Muscle of arm (tissue), 12 donors: Measurements from ENCODE around the gene ZBTB11. TPM values are rescaled to one million over a fixed set of nuclear protein-coding genes. Genes with fewer than 3 reads are reported as not detected.
"Not testable (repeated sequence)": the region's sequence is repeated elsewhere in the genome, so short reads cannot be mapped to it uniquely, and the experiment has no call there.

Experiments used
- DNase-seq: peaks from one replicate; pipeline ENCODE4 v3.0.0-alpha.2; 2013
- polyA plus RNA-seq, 12 donors: library from polyadenylated mRNA; unstranded; fragments of 120-200 nt; gene quantifications; one replicate each; pipeline ENCODE4 v1.2.1, GENCODE V29; 2013; ENCODE audit not compliant: insufficient read length in 12 of 12

ZBTB11 gene
- polyA plus RNA-seq, 12 donors: 12.7 to 21.4 (median 16.9) TPM; not detected in 1

DNA sequence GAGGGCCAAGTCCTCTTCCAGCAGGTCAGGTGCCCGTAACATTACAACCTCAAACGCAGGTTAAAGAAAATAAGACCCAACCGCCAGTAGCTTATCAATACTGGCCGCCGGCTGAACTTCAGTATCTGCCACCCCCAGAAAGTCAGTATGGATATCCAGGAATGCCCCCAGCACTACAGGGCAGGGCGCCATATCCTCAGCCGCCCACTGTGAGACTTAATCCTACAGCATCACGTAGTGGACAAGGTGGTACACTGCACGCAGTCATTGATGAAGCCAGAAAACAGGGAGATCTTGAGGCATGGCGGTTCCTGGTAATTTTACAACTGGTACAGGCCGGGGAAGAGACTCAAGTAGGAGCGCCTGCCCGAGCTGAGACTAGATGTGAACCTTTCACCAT is 16.6 kb upstream of the ZBTB11 start:
- not testable (repeated sequence) for DNase-seq

DNA sequence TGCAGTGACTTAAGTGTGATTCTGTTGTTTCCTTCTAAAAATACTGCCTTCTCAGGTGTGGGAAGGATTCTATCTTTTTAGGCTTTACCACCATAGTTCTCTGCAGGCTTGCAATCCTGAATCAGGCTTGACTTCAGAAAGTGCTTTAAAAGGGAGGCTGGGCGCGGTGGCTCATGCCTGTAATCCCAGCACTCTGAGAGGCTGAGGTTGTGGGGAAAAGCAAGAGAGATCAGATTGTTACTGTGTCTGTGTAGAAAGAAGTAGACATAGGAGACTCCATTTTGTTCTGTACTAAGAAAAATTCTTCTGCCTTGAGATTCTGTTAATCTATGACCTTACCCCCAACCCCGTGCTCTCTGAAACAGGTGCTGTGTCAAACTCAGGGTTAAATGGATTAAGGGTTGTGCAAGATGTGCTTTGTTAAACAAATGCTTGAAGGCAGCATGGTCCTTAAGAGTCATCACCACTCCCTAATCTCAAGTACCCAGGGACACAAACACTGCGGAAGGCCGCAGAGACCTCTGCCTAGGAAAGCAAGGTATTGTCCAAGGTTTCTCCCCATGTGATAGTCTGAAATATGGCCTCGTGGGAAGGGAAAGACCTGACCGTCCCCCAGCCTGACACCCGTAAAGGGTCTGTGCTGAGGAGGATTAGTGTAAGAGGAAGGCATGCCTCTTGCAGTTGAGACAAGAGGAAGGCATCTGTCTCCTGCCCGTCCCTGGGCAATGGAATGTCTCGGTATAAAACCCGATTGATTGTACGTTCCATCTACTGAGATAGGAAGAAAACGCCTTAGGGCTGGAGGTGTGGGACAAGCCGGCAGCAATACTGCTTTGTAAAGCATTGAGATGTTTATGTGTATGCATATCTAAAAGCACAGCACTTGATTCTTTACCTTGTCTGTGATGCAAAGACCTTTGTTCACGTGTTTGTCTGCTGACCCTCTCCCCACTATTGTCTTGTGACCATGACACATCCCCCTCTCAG is 15.0 kb upstream of the ZBTB11 start:
- DNase-seq: not testable (repeated sequence)

DNA sequence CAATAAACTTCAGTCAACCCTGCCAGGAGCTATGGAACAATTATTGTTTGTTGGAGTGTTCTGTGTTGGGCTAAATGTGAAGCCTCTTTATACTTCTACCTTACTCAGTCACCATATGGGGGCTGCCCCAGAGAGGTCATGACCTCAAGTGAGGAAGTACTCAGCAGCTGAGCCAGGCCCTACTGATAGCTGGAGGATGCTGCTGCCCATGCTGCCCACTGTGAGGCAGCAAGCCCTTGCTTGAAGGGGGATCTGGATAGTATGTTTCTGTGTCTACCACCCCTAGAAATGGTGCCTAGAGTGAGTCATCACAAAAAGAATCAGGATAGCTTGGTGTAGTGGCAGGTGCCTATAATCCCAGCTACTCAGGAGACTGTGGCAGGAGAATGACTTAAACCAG is 14.0 kb upstream of the ZBTB11 start:
- DNase-seq: no peak

DNA sequence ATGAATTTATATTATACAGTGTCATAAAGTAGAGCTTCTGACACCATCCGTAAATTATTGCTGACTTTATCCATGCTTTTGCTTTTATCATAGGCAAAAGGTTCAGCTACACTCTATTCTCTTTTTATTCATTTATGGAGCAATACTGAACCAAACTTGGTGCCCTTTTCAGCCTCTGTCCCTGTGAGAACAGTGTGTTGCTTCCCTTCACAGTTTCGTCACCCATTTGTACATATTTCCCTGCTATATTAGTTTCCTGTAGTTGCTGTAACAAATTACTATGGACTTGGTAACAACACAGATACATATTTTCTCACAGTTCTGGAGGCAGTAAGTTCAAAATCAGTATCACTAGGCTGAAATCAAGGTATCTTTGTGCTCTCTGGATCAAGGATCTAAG is 12.4 kb upstream of the ZBTB11 start:
- no peak for DNase-seq

DNA sequence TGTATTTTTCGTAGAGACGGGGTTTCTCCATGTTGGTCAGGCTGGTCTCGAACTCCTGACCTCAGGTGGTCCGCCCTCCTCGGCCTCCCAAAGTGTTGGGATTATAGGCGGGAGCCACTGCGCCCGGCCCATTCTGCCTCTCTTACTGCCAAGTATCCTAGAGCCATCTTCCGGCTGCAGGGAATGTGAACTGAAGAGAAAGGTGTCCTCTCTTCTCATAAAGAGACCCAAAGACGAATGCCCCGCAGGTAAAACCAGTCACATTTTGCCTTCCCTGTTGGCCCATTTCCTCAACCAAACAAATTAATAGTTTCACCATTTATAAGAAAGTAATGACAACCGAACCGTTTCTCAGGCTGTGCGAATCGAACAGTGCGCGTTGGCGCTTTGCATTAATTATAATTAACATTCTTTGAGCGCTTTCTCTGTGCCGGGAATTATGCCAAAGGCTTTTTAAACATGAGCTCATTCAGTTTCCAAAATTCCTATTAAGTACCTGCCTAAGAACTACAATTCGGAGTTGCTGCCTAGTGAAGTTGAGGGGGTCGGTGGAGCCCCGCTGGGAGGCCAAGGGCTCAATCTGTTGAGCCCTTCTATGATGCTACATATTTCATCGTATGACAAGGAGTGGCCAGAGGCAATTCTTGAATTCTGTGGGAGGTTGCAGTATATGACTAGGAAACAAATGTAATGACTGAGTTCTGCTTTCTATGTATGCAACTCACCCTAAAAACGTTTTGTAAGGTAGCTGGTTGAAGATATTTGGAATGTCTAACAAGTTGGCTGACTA is 10.4 kb upstream of the ZBTB11 start:
- no peak for DNase-seq

DNA sequence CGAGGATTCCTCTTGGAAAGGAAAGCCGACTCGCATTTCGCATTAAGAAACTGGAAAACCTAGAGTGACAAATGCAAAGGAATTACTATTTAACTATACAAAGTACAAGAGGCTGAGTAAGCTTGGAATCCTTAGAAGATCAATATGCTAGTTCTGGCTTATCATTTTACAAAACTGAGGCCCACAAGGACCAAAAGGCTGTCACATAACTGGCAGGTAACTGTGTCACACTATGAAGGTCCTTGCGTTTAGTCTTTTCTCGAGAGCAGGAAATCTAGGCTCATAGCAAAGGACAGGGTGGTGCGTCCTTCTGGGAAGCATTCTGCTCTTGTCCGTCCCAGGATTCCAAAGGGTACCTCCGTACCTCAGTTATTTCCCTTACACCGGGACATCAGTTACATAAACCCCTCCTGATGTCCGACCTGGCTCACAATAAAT is 9.0 kb upstream of the ZBTB11 start:
- DNase-seq: no peak

DNA sequence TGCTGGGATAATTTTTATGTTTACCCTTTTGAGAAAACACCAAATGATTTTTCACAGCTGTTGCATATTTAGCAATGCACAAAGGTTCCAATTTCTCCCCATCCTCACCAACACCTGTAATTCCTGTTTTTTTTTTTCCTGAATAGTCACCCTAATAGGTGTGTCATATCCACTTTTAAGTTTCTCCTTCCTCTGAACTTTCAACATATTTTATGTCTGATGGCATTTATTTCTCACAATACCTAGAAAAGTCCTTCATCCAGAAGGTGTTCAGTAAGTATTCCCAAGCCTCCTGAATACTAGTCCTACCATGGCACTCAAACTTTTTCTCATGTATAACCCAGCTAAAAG is 8.1 kb upstream of the ZBTB11 start:
- no peak for DNase-seq

DNA sequence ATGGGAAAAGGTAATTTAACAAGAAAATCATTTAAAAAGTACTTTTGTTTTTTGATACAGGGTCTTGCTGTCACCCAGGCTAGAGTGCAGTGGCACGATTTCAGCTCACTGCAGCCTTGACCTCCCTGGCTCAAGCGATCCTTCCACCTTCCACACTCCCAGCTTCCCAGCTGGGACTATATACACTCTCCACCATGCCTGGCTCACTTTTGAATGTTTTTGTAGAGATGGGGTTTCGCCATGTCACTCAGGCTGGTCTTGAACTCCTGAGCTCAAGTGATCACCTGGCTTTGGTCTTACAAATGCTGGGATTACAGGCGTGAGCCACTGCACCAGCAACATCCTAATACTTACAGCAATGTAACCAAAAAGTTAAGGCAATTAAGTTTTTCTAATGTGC is 3.5 kb upstream of the ZBTB11 start:
- no peak for DNase-seq

DNA sequence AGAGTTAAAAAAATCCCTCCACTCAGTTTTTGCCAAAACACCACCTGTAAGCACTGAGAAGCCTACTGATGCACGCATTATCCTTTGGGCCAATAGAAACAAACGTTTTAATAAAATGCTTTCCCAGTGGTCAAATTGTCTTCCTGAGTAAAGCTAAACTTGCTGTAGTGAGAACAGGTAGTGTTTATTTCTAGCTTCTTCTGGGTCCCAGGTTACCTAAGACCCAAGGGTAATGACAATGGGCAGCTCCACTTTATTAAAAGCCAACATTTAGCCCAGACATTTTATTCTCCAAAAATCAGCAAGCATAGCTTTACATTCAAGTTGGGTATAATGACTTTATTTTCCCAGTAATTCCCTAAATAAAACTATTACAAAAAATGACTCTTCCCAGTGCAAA is 1.9 kb upstream of the ZBTB11 start:
- not testable (repeated sequence) for DNase-seq

DNA sequence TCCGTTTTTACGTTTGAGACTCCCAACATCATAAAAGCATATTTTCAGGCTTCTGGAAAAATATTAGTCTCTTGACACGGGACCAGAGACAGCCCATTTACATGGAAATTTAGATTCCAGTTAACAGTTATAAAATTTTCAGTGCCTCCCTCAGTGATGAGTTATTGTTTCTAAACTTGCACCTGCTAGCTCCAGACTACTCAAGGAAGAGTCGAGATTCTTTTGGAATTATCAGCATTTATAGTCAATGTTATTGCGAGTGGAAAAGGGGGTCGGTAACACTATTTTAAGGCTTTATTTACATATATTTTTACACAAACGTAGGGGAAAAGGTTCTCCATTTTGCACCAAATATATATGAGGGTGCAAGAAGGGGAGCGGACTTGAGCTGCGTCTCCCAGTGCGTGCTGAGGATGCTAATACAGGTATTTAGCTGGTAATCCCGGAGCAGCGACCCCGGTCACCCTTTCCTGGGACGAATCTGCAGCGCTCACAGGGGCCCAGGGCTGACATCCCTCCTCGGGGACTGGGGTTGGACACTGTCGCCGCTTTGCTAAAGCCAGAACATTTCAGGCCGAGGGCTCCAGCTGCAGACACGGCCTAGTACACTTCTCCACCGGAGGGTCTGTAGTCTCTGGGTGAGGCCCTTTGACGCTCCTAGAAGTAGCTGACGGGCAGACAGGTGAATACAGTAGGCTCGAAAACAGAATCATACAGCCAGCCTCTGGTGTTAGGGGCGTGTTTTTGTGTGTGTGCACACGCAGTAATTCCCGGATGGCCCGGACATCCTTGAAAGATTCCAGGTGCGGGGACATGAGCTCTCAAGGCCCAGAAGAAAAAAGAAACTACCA is 729 bp upstream of the ZBTB11 start:
- DNase-seq: no peak

DNA sequence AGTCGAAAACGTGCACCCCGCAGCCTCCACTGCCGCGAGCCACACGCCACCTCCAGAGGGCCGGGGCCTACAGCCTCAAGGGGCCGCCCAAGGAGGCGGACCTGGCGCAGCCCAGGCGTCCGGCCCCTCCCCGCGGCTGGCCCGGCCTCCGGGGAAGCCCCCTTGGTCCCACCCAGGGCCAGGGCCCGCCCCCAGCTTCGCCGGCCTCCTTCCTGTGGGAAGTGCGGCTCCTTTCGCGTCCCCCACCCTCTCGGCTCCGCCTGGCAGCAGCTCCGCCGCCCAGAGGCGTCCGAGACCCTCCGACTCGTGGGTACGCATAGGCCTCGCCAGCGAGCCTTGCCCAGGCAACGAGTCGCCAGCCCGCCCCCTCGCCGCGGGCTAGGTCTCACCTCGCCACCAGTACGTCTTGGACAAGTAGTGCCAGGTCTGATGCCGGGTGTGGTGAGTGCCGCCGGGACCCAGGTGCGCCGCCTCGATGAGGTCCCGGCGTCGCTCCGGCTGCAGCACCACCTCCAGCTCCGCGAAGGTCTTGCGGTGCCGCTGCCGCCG is 642 bp downstream of the ZBTB11 start:
- peak; percentile 93 for DNase-seq

DNA sequence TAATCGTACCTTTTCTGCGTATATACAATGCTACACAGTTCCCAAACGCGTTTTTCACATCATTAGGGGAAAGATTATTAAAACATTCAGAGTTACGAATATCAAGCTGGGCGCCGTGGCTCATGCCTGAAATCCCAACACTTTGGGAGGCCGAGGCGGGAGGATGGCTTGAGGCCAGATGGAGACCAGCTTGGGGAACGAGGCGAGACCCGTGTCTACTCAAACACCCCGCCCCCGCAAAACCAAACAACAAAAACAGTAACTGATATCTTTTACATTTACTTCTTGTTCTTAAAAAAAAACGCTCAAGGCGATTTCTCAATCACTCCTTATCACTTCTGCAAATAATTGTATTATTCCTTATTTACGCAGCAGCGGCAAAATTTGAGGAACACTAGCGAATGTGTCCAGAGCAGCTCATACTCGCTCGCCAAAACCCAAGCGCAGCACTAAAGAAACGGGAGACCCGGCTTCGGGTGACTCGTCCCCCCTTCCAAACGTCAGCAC is 1.2 kb downstream of the ZBTB11 start:
- no peak for DNase-seq

DNA sequence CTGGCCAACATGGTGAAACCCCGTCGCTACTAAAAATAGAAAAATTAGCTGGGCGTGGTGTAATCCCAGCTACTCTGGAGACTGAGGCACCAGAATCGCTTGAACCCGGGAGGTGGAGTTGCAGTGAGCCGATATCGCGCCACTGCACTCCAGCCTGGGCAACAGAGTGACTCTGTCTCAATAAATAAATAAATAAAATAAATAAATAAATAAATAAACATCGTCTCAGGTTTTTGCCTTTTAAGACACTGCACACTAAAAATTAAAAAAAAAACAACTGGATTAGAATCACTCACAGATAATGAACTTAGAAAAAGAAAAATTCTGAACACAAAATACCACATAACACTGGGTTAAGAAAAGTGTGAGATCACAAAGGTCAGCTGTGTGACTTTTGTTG is 2.4 kb downstream of the ZBTB11 start:
- no peak for DNase-seq

DNA sequence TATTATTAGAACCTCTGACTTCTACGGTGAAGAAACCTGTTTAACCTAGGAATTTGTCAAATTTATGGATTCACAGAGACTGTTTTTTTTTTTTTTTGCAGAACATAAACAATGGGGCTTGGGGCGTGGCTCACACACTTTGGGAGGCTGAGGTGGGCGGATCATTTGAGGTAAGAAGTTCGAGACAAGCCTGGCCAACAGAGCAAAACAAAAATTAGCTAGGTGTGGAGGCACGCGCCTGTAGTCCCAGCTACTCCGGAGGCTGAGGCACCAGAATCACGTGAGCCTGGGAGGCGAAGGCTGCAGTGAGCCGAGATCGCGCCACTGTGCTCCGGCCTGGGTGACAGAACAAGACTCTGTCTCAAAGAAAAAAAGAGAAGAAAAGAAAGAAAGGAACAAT is 3.0 kb downstream of the ZBTB11 start:
- DNase-seq: no peak

DNA sequence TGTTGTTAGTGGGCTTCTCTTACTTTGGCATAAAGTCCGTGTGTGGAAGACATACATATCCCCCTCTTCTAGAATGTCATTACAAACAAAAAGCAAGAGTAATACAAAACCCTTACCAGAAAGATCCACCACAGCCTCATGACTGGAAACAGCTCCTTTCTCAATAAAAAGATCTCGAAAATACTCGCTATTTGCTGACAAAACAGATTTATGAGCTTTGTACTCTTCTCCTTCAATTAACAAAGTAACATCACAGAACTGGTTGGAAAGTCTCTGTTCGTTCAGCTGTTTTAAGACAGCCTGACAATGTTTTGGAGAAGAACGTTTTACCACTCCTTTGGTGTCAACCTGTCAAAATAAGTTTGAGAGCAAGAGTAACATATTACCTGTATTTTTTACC is 5.9 kb downstream of the ZBTB11 start:
- DNase-seq: no peak

DNA sequence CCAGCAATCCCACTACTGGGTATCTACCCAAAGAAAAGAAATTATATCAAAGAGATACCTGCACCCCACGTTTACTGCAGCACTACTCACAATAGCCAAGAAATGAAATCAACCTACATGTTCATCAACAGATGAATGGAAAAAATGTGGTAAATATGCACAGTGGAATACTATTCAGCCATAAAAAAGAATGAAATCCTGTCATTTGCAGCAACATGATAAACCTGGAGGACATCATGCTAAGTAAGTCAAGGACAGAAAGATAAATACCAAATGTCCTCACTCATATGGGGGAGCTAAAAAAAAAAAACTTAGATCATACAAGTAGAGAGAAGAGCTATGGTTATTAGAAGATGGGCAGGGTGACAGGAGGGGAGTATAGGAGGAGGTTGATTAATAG is 9.1 kb downstream of the ZBTB11 start:
- DNase-seq: no peak

DNA sequence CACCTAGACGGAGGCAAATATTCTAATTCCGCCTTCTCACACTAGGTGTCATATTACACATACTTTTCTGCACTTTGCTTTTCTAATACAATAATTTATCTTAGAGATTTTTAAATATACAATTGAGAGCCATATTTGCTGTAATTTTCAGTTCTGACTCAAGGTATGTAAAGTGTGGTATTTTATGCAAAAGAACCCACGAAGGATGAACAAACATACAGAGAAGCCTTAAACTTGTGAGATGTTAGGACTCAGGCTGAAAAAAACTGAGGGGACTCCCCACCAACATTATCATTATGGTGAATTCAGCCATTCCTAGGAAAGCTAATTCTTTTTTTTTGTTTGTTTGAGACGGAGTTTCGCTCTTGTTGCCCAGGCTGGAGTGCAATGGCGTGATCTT is 9.6 kb downstream of the ZBTB11 start:
- DNase-seq: no peak

DNA sequence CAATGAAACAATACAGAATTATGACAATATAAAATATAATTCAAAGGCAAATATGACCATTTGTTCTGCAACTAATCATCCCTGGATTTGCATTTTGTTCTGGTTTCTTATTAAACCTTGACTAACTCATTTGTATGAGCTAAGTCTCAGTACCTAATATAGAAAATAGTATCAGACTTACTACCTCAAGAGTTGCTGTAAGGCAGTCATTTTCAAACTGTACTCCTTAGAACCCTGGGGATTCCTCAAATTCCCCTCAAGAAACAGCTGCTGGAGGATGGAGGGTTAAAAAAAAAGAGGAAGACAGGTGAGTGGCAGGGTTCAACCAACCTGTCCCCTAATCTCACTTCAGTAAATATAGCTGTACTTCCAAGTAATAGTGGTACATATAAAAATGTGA is 11.1 kb downstream of the ZBTB11 start:
- DNase-seq: no peak

DNA sequence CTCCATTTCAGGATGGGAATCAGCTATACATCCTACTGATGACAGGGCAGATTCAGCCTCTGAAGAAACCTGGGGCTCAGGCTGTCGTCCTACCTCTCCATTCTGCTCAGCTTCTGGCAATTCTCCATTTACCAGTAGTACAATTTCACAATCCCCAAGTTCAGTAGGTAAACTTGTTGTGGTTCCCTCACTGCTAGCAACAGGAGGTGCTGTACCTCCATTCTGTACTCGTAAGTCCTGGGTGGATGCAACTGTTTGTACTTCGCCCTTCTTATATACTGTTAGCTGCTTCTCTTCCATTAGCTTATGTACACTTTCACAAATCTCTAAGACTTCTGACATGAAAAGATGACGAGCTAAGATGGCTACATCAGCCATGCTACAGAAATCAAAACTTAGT is 11.6 kb downstream of the ZBTB11 start:
- DNase-seq: no peak

DNA sequence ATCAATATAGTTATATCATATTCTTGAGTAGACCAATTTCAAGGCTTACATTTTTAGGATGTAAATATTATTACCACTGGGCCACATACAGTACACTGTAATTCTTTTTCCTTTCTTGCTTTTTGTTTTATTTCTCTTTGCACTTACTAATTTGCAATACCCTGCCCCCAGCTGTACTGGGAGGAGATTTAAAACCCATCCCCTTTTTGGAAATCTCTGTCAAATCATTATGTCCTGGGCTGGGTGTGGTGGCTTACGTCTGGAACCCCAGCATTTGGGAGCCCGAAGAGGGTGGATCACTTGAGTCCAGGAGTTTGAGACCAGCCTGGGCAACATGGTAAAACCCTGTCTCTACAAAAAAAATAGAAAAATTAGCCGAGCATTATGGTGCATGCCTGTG is 16.2 kb downstream of the ZBTB11 start:
- no peak for DNase-seq

DNA sequence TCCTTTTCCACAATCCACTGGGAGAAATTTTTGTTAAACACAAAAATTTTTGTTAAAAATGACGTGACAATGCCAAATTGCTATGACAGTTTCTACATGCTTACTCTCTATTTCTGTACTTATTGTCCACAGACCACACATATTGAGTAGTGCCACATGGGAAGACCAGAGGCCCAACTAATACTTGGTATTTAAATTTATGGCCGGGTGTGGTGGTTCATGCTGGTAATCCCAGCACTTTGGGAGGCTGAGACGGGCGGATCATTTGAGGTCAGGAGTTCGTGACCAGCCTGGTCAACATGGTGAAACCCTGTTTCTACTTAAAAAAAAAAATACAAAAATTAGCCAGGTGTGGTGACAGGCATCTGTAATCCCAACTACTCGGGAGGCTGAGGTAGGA is 20.3 kb downstream of the ZBTB11 start:
- DNase-seq: no peak

DNA sequence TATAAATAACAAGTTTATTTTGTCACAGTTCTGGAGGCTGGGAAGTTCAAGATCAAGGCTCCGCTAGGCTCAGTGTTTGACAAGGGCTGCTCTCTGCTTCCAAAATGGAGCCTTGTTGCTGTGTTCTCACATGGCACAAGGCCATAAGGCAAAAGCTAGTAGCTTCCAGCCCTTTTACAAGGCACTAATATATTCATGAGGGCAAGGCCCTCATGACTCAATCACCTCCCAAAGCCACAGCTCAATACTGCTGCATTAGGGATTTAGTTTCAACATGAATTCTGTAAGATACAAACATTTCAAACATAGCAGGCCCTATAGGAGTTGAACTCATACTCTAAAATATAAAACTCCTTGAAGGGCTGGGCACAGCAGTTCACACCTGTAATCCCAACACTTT is 30.2 kb downstream of the ZBTB11 start:
- DNase-seq: no peak
